Measurements from ENCODE around the gene SYNDIG1. TPM values are rescaled to one million over a fixed set of nuclear protein-coding genes. Genes with fewer than 3 reads are reported as not detected.
"Not testable (repeated sequence)": the region's sequence is repeated elsewhere in the genome, so short reads cannot be mapped to it uniquely, and the experiment has no call there.

SYNDIG1 gene
- total RNA-seq, 2 experiments from 2014 or later = not detected

DNA sequence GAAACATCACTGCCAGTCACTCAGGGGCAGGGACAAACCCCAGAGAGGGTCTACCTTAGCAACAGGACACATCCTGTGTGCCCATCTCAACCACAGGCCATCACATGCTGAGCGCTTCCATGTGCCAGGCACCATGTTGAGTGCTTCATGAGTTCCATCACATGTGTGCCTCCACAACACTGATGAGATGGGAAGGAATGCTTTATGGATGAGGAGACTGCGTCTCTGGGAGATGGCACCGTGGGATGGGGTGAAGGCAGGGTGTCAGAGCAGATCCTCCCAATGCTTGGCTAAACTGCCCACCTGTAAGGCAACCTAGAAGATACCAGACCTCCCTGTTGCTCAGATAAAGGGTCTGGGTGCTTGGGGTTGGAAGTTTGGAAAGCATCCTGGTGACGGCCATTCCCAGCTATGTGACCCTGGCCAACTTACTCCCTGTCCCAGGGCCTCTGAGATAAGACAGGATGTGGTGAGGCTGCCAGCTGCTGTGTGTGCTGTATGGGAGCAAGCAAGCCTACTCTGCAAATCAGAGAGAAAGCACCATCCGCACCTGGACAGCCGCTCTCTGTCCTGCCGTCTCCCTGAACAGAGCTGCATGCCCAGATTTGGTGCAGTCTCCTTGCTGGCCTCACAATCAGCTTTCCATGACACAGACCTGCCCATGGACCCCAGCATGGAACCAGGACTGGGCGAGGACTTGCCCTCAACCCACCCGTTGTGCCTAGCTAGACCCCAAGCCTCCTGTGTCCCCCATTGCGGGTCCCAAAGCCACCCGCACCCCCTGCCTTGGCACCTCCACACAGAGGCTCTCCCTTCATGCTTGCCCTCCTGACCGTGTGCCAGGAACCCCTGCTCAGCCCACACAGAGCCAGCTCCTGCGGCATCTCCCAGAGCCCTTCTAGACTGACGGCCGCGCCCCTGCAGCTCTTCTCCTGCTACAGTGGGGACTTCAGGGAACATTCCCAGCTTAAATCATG, 143.7 kb downstream of the SYNDIG1 start:
- ChIA-PET CTCF (no interaction called here), POLR2A (no interaction called here)
- Mint-ChIP-seq H3K27me3 (no peaks in the 10 kb centered on the region), H3K36me3 (ENCODE audit: low read depth) (no peaks in the 10 kb centered on the region), H3K4me1 (no peaks in the 10 kb centered on the region), H3K27ac (no peak overlapping the region), H3K9me3 (no peaks in the 10 kb centered on the region), H3K4me3 (no peak overlapping the region)
- no peak for DNase-seq

GRCh38 chr20:24614341-24614740, 144.9 kb downstream of the SYNDIG1 start:
- Mint-ChIP-seq H3K4me3 (no peak overlapping the region), H3K4me1 (no peaks in the 10 kb centered on the region), H3K9me3 (no peaks in the 10 kb centered on the region), H3K36me3 (ENCODE audit: low read depth) (no peaks in the 10 kb centered on the region), H3K27me3 (no peaks in the 10 kb centered on the region), H3K27ac (no peak overlapping the region)
- no peak for DNase-seq
- CTCF ChIA-PET = no interaction called here
- POLR2A ChIA-PET = no interaction called here

DNA sequence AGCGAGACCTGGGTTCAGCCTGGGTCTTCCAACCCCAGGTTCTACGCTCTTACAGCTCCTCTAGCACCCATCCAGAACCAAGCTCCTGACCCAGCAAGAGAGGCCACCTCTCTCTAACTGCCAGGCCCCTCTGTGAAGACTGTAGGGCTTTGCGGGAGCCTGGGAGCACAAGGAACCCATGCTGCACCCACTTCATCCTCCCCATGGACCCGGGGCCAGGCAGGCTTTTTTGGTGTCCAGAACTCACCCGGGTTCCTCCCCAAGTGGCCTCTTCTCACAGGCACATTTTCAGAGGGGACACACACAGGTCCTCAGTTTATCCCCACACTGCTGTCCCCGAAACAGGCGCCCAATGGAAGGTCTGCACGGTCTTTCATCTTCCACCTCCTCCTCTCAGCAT, 145.9 kb downstream of the SYNDIG1 start:
- Mint-ChIP-seq H3K27me3 (peaks cover 3% of the 10 kb centered on the region), H3K27ac (no peak overlapping the region), H3K36me3 (ENCODE audit: low read depth) (no peaks in the 10 kb centered on the region), H3K4me1 (no peaks in the 10 kb centered on the region), H3K4me3 (no peak overlapping the region), H3K9me3 (no peaks in the 10 kb centered on the region)
- CTCF ChIA-PET = no interaction called here
- POLR2A ChIA-PET = no interaction called here
- no peak for DNase-seq

DNA sequence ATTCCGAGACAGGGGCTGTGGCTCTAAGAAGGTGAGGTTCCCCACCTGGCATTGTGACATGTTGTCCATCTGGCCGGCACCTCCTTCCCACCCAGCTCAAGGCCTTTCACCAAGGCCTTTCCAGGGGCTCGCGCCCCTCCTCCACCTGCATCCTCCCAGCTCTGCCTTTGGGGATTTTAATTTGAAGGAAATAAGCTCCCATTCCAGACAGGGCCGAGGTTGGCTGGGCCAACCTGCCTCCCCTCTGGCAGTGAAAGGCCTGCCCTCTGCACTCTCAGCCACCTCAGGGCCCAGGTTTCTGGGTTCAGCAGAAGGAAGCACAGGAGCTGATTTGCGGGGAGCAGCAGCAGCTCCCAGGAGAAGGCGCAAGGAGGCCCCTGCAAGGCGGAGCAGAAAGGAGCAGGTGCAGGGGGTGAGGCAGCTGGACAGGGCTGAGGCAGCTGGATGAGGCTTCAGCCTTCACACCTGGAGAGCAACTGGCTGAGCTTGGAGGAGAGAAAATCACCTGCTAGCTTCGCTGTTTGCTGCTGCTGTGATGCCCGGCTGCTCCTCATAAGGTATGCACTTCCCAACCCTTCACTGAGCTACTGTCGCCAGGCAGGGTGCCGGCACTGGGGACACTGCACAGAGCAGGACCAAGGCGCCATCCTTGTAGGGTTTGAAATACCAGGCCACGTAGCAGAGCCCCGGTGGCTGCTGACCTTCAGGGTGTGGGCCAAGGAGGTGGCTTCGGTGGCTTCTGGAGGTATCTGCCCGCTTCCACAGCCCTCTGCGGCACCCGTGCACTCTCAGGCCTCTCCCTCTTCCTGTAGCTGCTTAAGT, 147.0 kb downstream of the SYNDIG1 start:
- DNase-seq = no peak
- POLR2A ChIA-PET = no interaction called here
- no peaks in the 10 kb centered on the region for H3K9me3 Mint-ChIP-seq
- H3K4me3 Mint-ChIP-seq = no peak overlapping the region
- no peaks in the 10 kb centered on the region for H3K36me3 Mint-ChIP-seq (ENCODE audit: low read depth)
- H3K27me3 Mint-ChIP-seq = peaks cover 5% of the 10 kb centered on the region
- no peaks in the 10 kb centered on the region for H3K4me1 Mint-ChIP-seq
- no peak overlapping the region for H3K27ac Mint-ChIP-seq
- CTCF ChIA-PET = no interaction called here

GRCh38 chr20:24617080-24617432, 147.6 kb downstream of the SYNDIG1 start:
- H3K36me3 Mint-ChIP-seq (ENCODE audit: low read depth) = no peaks in the 10 kb centered on the region
- no peak overlapping the region for H3K4me3 Mint-ChIP-seq
- H3K27me3 Mint-ChIP-seq = peaks cover 5% of the 10 kb centered on the region
- H3K27ac Mint-ChIP-seq = no peak overlapping the region
- H3K4me1 Mint-ChIP-seq = no peaks in the 10 kb centered on the region
- H3K9me3 Mint-ChIP-seq = no peaks in the 10 kb centered on the region
- ChIA-PET POLR2A (no interaction called here), CTCF (no interaction called here)
- DNase-seq = no peak

GRCh38 chr20:24617757-24618450, 148.5 kb downstream of the SYNDIG1 start:
- Mint-ChIP-seq H3K4me1 (no peaks in the 10 kb centered on the region), H3K36me3 (ENCODE audit: low read depth) (no peaks in the 10 kb centered on the region), H3K27me3 (peaks cover 5% of the 10 kb centered on the region), H3K27ac (no peak overlapping the region), H3K9me3 (no peaks in the 10 kb centered on the region), H3K4me3 (no peak overlapping the region)
- DNase-seq = no peak
- CTCF ChIA-PET = no interaction called here
- POLR2A ChIA-PET = no interaction called here

GRCh38 chr20:24618739-24619138, 149.3 kb downstream of the SYNDIG1 start:
- CTCF ChIA-PET = no interaction called here
- Mint-ChIP-seq H3K4me3 (no peak overlapping the region), H3K36me3 (ENCODE audit: low read depth) (no peaks in the 10 kb centered on the region), H3K27me3 (peaks cover 5% of the 10 kb centered on the region), H3K4me1 (no peaks in the 10 kb centered on the region), H3K9me3 (no peaks in the 10 kb centered on the region), H3K27ac (no peak overlapping the region)
- POLR2A ChIA-PET = no interaction called here
- DNase-seq = no peak

DNA sequence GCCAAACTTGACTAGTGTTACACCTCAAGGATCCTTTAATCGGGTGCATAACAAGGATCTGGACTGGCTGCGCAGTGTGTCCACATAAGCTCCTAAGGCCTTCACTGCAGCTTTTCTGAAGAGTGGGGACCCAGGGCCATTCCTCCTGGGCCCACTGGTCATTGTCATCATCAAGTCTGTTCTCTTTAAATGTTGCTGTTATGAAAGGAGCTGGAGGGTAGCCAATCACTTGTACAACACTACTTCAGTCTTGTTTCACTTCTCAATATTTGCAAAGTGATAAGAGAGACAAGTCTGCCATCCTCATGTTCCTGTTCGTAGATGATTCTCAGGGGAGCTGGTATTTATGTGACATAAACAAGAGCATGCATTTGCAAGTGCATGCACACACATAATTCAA, 149.8 kb downstream of the SYNDIG1 start:
- POLR2A ChIA-PET = no interaction called here
- H3K36me3 Mint-ChIP-seq (ENCODE audit: low read depth) = no peaks in the 10 kb centered on the region
- no peak overlapping the region for H3K27ac Mint-ChIP-seq
- H3K4me3 Mint-ChIP-seq = no peak overlapping the region
- CTCF ChIA-PET = no interaction called here
- H3K27me3 Mint-ChIP-seq = peaks cover 5% of the 10 kb centered on the region
- H3K4me1 Mint-ChIP-seq = no peaks in the 10 kb centered on the region
- DNase-seq = no peak
- H3K9me3 Mint-ChIP-seq = no peaks in the 10 kb centered on the region

- DNase-seq = no peak
- no peak overlapping the region for H3K27ac Mint-ChIP-seq
- peaks cover 5% of the 10 kb centered on the region for H3K27me3 Mint-ChIP-seq
- H3K4me1 Mint-ChIP-seq = no peaks in the 10 kb centered on the region
- no peak overlapping the region for H3K4me3 Mint-ChIP-seq
- H3K36me3 Mint-ChIP-seq (ENCODE audit: low read depth) = no peaks in the 10 kb centered on the region
- POLR2A ChIA-PET = no interaction called here
- CTCF ChIA-PET = no interaction called here
- no peaks in the 10 kb centered on the region for H3K9me3 Mint-ChIP-seq
Measured at GRCh38 chr20:24620937-24621519, 151.6 kb downstream of the SYNDIG1 start.

DNA sequence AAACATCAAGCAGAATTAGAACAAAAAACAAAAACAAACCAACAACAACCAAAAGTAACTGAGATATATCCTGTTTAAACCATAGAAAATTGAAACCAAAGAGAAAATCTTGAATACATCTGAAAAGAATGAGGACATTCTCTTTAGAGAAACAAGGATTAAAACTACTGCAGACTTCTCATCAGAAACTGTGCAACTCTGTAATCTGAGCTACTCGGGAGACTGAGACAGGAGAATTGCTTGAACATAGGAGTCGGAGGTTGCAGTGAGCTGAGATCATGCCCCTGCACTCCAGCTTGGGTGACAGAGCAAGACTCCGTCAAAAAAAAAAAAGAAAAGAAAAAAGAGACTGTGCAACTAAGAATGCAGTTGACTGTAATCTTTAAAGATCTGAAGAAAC, 153.4 kb downstream of the SYNDIG1 start:
- H3K4me1 Mint-ChIP-seq = no peaks in the 10 kb centered on the region
- H3K27ac Mint-ChIP-seq = no peak overlapping the region
- H3K4me3 Mint-ChIP-seq = no peak overlapping the region
- no peaks in the 10 kb centered on the region for H3K9me3 Mint-ChIP-seq
- DNase-seq = no peak
- H3K36me3 Mint-ChIP-seq (ENCODE audit: low read depth) = no peaks in the 10 kb centered on the region
- H3K27me3 Mint-ChIP-seq = peaks cover 5% of the 10 kb centered on the region
- POLR2A ChIA-PET = no interaction called here
- CTCF ChIA-PET = no interaction called here

GRCh38 chr20:24626141-24626540, 156.7 kb downstream of the SYNDIG1 start:
- CTCF ChIA-PET; H3K4me1 Mint-ChIP-seq; H3K36me3 Mint-ChIP-seq (ENCODE audit: low read depth); H3K9me3 Mint-ChIP-seq; POLR2A ChIA-PET; H3K27me3 Mint-ChIP-seq; H3K4me3 Mint-ChIP-seq; DNase-seq; H3K27ac Mint-ChIP-seq: not testable (repeated sequence)

DNA sequence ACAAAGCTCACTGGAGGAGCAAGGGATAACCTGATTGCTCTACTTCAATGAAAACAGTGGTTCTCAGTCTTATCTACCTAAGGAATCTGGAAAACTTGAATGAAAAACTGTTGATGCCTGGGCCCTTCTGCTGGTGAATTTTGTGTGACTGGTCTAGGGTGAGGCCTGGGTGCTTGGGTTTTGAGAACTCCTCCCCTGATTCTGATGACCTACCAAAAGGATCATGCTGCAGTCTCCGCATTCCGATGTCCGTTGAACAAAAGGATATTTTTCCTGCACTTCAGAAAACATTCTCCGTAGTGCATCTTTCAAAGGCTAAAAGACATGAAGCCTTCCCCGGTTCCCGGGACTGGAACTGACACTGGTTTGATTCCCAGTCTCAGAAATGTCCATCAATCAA, 157.9 kb downstream of the SYNDIG1 start:
- Mint-ChIP-seq H3K9me3 (no peaks in the 10 kb centered on the region), H3K27me3 (no peaks in the 10 kb centered on the region), H3K4me1 (no peaks in the 10 kb centered on the region), H3K27ac (no peak overlapping the region), H3K4me3 (no peak overlapping the region), H3K36me3 (ENCODE audit: low read depth) (no peaks in the 10 kb centered on the region)
- ChIA-PET CTCF (no interaction called here), POLR2A (no interaction called here)
- DNase-seq = no peak

DNA sequence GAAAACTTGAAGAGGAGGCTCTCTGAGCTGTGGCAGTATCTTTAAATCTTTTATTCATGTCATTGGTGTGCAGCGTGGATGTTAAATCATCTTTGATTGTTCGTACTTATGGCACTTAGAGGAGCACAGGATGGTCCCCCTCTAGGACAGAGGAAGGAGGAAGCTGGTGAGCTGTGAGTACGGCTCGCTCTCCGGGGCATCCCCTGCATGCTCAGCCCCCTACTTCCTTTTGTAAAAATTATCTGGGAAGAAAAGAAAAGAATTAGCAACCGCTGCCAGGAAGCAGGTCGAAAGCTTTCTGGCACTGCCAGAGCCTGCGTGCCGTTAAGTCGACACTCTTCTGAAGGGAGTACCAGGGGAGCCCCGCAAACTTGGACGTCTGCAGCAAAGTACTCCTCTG, 158.5 kb downstream of the SYNDIG1 start:
- Mint-ChIP-seq H3K27ac (no peak overlapping the region), H3K36me3 (ENCODE audit: low read depth) (no peaks in the 10 kb centered on the region), H3K27me3 (no peaks in the 10 kb centered on the region), H3K9me3 (no peaks in the 10 kb centered on the region), H3K4me1 (no peaks in the 10 kb centered on the region), H3K4me3 (no peak overlapping the region)
- POLR2A ChIA-PET = no interaction called here
- CTCF ChIA-PET = no interaction called here
- DNase-seq = no peak
